Prostate gland (tissue), 2 donors: Measurements from ENCODE around the gene SLC6A2. TPM values are rescaled to one million over a fixed set of nuclear protein-coding genes. Genes with fewer than 3 reads are reported as not detected.
"Not testable (repeated sequence)": the region's sequence is repeated elsewhere in the genome, so short reads cannot be mapped to it uniquely, and the experiment has no call there.

Experiments used
- DNase-seq: peaks from one replicate; pipeline ENCODE4 v3.0.0-alpha.2; 2019; ENCODE audit warnings: low spot score
- H3K27ac ChIP-seq, 2 donors: fragments of 200-600 bp; sonication (generic); 2 replicates each; pipeline ENCODE4 v1.5.1; 2017 to 2019
- H3K27me3 ChIP-seq: fragments of 200-600 bp; sonication (generic); replicated peaks from 2 replicates; pipeline ENCODE4 v1.5.1; 2019; ENCODE audit not compliant: insufficient read depth
- H3K36me3 ChIP-seq, 2 donors: fragments of 200-600 bp; sonication (generic); 1 replicate in 1 of 2; 2 replicates in 1 of 2; pipeline versions ENCODE4 v1.5.1 to v1.8.1; 2017 to 2019
- H3K4me1 ChIP-seq: fragments of 200-600 bp; sonication (generic); replicated peaks from 2 replicates; pipeline ENCODE4 v1.5.1; 2019
- H3K4me3 ChIP-seq, 2 donors: fragments of 200-600 bp; sonication (generic); 2 replicates each; pipeline ENCODE4 v1.5.1; 2017 to 2019
- H3K9me3 ChIP-seq: fragments of 200-600 bp; sonication (generic); 2 replicates; pipeline ENCODE4 v1.5.1; 2017
- POLR2A ChIP-seq: fragments of 450-650 bp; IDR thresholded peaks from one replicate; pipeline ENCODE4 v1.6.1; 2016; ENCODE audit warnings: antibody characterized with exemption, mild to moderate bottlenecking
- POLR2AphosphoS5 ChIP-seq: sonication (generic); formaldehyde crosslinking; IDR thresholded peaks from one replicate; pipeline ENCODE4 v1.6.1; 2017; ENCODE audit warnings: antibody characterized with exemption
- WGBS: methylation state at CpG from one replicate; pipeline ENCODE4 v1.1.5; 2018; 5-methylcytosine and 5-hydroxymethylcytosine counted together
- intact Hi-C: fragments of 100-400 bp; cut with DNase I; formaldehyde crosslinking; loops from one replicate; pipeline ENCODE4 v1.14.2; 2022
- total RNA-seq, 2 donors: library from RNA; depleted of rRNA; stranded (reverse); fragments of >200 nt; gene quantifications; one replicate each; pipeline ENCODE4 v1.1.0, GENCODE V29; 2016
- TF ChIP-seq, protein P1 (sequence below), 4 experiments: fragments of 200-600 bp in 2 of 4; fragments of 450-650 bp in 2 of 4; sonication (generic) in 2 of 4; IDR thresholded peaks; 1 replicate in 3 of 4; 2 replicates in 1 of 4; pipeline ENCODE4 v1.5.1; 2016 to 2019; ENCODE audit warnings: antibody characterized with exemption in 4 of 4, mild to moderate bottlenecking in 2 of 4, moderate library complexity in 2 of 4

SLC6A2 gene
- total RNA-seq, 2 donors from 2014 or later: 0.32 to 2.6 TPM

DNA sequence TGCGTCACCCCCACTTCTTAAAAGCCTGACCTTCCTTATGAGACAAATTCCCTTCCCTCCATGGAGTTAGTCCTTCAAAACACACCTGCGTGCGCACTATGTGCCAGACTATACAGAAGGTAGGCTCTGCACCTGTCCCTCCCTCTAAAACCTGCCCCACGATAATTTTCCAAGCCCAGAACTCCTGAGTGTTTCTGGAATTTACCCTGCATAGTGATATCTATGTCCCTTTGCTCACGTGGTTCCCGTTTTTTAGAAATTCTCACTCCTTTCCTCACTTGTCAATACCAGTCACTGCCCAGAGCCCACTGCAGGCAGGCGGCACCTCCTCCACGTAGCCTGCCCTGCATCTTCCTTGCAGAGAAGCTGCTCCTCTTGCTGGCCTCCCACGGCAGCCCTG, 82.2 kb downstream of the SLC6A2 start:
- TF ChIP-seq POLR2A: no peak
- TF ChIP-seq POLR2AphosphoS5: no peak
- TF ChIP-seq, protein P1, sequence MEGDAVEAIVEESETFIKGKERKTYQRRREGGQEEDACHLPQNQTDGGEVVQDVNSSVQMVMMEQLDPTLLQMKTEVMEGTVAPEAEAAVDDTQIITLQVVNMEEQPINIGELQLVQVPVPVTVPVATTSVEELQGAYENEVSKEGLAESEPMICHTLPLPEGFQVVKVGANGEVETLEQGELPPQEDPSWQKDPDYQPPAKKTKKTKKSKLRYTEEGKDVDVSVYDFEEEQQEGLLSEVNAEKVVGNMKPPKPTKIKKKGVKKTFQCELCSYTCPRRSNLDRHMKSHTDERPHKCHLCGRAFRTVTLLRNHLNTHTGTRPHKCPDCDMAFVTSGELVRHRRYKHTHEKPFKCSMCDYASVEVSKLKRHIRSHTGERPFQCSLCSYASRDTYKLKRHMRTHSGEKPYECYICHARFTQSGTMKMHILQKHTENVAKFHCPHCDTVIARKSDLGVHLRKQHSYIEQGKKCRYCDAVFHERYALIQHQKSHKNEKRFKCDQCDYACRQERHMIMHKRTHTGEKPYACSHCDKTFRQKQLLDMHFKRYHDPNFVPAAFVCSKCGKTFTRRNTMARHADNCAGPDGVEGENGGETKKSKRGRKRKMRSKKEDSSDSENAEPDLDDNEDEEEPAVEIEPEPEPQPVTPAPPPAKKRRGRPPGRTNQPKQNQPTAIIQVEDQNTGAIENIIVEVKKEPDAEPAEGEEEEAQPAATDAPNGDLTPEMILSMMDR (IDR thresholded peaks at IDR 0.05): no peak

DNA sequence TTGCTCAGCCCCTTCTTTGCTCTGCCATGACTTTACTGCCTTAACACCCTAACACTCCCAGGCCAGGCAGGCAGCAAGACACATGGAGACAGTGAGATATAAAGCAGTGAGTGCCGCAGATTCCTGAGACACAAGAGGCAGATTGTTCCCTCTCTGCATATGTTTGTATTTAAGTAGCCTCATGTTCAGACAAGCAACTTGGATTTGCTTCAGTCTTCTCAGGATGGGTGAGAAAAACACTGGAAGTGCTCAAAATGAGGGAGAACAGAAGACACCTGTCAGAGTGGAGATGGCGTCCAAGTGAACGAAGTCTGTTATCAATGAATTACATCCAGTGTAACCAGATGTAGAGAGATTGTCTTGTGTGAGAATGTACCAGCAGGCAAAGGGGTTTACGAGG, 90.3 kb downstream of the SLC6A2 start:
- Histone ChIP-seq H3K27me3 (no peaks in the 10 kb centered on the region), H3K4me1 (no peaks in the 10 kb centered on the region), H3K36me3 (no peaks in the 10 kb centered on the region), H3K4me3 (no peak overlapping the region), H3K9me3 (no peaks in the 10 kb centered on the region), H3K27ac (no peak overlapping the region)
- intact Hi-C loops: no loop called here
- no peak for DNase-seq
- TF ChIP-seq POLR2A: no peak
- TF ChIP-seq, protein P1 (IDR thresholded peaks at IDR 0.05): no peak
- no peak for TF ChIP-seq POLR2AphosphoS5
- 25% methylated on average over 4 of the region's 4 CpGs for WGBS

More for the DNA sequence above, 82.2 kb downstream of the SLC6A2 start:
- no peak overlapping the region for H3K27ac ChIP-seq
- no peaks in the 10 kb centered on the region for H3K4me1 ChIP-seq
- no peaks in the 10 kb centered on the region for H3K9me3 ChIP-seq
- WGBS: 88% methylated on average over 9 of the region's 9 CpGs
- H3K36me3 ChIP-seq: no peaks in the 10 kb centered on the region
- intact Hi-C loops: no loop called here
- no peak for DNase-seq
- H3K27me3 ChIP-seq: no peaks in the 10 kb centered on the region
- no peak overlapping the region for H3K4me3 ChIP-seq

GRCh38 chr16:55747785-55748184, 92.0 kb downstream of the SLC6A2 start:
- 81% methylated on average over 4 of the region's 4 CpGs for WGBS
- Histone ChIP-seq H3K36me3 (no peaks in the 10 kb centered on the region), H3K27me3 (no peaks in the 10 kb centered on the region), H3K4me1 (no peaks in the 10 kb centered on the region), H3K27ac (no peak overlapping the region), H3K4me3 (no peak overlapping the region), H3K9me3 (no peaks in the 10 kb centered on the region)
- no peak for DNase-seq
- intact Hi-C loops: no loop called here
- TF ChIP-seq POLR2A (no peak), POLR2AphosphoS5 (no peak)
- TF ChIP-seq, protein P1 (IDR thresholded peaks at IDR 0.05): no peak

DNA sequence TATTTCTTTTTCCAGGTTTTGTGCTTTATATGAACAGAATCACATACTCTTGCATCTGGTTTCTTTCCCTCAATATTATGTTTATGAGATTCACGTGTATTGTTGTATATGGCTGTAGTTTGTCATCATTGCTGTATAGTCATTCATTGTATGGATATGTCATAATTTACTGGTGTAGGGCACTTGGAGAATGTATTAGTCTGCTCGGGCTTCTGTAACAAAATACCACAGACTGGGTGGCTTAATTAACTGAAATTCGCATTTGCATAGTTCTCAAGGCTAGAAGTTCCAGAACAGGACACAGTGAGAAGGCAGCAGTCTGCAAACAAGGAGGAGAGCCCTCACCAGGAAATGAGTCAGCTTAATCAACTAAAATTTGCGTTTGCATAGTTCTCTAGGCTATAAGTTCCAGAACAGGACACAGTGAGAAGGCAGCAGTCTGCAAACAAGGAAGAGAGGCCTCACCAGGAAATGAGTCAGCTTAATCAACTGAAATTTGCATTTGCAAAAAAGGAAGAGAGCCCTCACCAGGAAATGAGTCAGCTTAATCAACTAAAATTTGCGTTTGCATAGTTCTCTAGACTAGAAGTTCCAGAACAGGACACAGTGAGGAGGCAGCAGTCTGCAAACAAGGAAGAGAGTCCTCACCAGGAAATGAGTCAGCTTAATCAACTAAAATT, 96.8 kb downstream of the SLC6A2 start:
- H3K36me3 ChIP-seq, H3K27me3 ChIP-seq, H3K27ac ChIP-seq, H3K4me3 ChIP-seq, intact Hi-C loops, H3K4me1 ChIP-seq, DNase-seq, H3K9me3 ChIP-seq: not testable (repeated sequence)
- WGBS: 79% methylated on average over 5 of the region's 5 CpGs

GRCh38 chr16:55753145-55753631, 97.4 kb downstream of the SLC6A2 start:
- H3K27ac ChIP-seq, H3K4me1 ChIP-seq, H3K4me3 ChIP-seq, H3K36me3 ChIP-seq, DNase-seq, H3K27me3 ChIP-seq, intact Hi-C loops, H3K9me3 ChIP-seq: not testable (repeated sequence)
- WGBS: 71% methylated on average over 4 of the region's 4 CpGs

Other genes with a start within 250 kb of the SLC6A2 start
- 100 to 1,000 TPM in 1 of 2 donors, 10 to 100 TPM in 1; 22.9 to 175 TPM for gene MMP2, start 176.8 kb upstream of the SLC6A2 start, total RNA-seq
- 10 to 100 TPM; 10.8 to 13.6 TPM for gene LPCAT2, start 146.9 kb upstream of the SLC6A2 start, total RNA-seq
- 1 to 10 TPM in 1 of 2 donors, not detected in 1; 1.9 TPM for gene CAPNS2, start 89.3 kb upstream of the SLC6A2 start, total RNA-seq
- 10 to 100 TPM; 16.0 to 18.7 TPM for gene CES1, start 177.1 kb downstream of the SLC6A2 start, total RNA-seq
- not detected for gene CES5A, start 219.4 kb downstream of the SLC6A2 start, total RNA-seq